ENCODE results near the gene ARMC12. TPM values are rescaled to one million over a fixed set of nuclear protein-coding genes. Genes with fewer than 3 reads are reported as not detected.

ARMC12 gene
- total and polyA plus RNA-seq, 10 of the 15 experiments (the other 5 are each of a cell fraction or from before 2014, with no cell fraction given), result 0.10 to 1.6 (median 0.62) TPM

GRCh38 chr6:35731414-35731735, 5.5 kb upstream of the ARMC12 start (continued):
- TF ChIP-seq MLLT1 (IDR thresholded peaks at IDR 0.05), result 0 out of 2 replicates have a peak, but pooled peaks have one; percentile 13
- TF ChIP-seq, protein P1, sequence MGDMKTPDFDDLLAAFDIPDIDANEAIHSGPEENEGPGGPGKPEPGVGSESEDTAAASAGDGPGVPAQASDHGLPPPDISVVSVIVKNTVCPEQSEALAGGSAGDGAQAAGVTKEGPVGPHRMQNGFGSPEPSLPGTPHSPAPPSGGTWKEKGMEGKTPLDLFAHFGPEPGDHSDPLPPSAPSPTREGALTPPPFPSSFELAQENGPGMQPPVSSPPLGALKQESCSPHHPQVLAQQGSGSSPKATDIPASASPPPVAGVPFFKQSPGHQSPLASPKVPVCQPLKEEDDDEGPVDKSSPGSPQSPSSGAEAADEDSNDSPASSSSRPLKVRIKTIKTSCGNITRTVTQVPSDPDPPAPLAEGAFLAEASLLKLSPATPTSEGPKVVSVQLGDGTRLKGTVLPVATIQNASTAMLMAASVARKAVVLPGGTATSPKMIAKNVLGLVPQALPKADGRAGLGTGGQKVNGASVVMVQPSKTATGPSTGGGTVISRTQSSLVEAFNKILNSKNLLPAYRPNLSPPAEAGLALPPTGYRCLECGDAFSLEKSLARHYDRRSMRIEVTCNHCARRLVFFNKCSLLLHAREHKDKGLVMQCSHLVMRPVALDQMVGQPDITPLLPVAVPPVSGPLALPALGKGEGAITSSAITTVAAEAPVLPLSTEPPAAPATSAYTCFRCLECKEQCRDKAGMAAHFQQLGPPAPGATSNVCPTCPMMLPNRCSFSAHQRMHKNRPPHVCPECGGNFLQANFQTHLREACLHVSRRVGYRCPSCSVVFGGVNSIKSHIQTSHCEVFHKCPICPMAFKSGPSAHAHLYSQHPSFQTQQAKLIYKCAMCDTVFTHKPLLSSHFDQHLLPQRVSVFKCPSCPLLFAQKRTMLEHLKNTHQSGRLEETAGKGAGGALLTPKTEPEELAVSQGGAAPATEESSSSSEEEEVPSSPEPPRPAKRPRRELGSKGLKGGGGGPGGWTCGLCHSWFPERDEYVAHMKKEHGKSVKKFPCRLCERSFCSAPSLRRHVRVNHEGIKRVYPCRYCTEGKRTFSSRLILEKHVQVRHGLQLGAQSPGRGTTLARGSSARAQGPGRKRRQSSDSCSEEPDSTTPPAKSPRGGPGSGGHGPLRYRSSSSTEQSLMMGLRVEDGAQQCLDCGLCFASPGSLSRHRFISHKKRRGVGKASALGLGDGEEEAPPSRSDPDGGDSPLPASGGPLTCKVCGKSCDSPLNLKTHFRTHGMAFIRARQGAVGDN (IDR thresholded peaks at IDR 0.05), result 0 out of 2 replicates have a peak, but pooled peaks have one; percentile 33
- TF ChIP-seq, protein P2, sequence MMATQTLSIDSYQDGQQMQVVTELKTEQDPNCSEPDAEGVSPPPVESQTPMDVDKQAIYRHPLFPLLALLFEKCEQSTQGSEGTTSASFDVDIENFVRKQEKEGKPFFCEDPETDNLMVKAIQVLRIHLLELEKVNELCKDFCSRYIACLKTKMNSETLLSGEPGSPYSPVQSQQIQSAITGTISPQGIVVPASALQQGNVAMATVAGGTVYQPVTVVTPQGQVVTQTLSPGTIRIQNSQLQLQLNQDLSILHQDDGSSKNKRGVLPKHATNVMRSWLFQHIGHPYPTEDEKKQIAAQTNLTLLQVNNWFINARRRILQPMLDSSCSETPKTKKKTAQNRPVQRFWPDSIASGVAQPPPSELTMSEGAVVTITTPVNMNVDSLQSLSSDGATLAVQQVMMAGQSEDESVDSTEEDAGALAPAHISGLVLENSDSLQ (IDR thresholded peaks at IDR 0.05), result 0 out of 2 replicates have a peak, but pooled peaks have one; percentile 2
- TF ChIP-seq ZNF24 (IDR thresholded peaks at IDR 0.05), result no peak
- TF ChIP-seq SP1 (IDR thresholded peaks at IDR 0.05; ENCODE audit: low read depth, low read length), result peak; percentile 62
- TF ChIP-seq POU2F2 (IDR thresholded peaks at IDR 0.05; ENCODE audit: borderline replicate concordance, low read depth, low read length), result peak; percentile 54; the same call in 2 of the 3 replicates
- TF ChIP-seq MEF2B (IDR thresholded peaks at IDR 0.05; ENCODE audit: partially characterized antibody, poor library complexity, severe bottlenecking), result peak; percentile 38
- TF ChIP-seq RCOR1 (conservative IDR thresholded peaks at IDR 0.05; ENCODE audit: low read depth, low read length), result peak; percentile 26; the same call in 1 of the 2 replicates
- TF ChIP-seq WRNIP1 (IDR thresholded peaks at IDR 0.05; ENCODE audit: borderline replicate concordance, low read depth, low read length), result no peak
- peak; percentile 51; the same call in 1 of the 2 replicates for TF ChIP-seq MXI1 (IDR thresholded peaks at IDR 0.05; ENCODE audit: low read depth, low read length)
- TF ChIP-seq HDGF (IDR thresholded peaks at IDR 0.05), result peak; percentile 17; the same call in 1 of the 2 replicates
- peak; percentile 96 for TF ChIP-seq NR2F1 (conservative IDR thresholded peaks at IDR 0.05)
- TF ChIP-seq POLR2A (IDR thresholded peaks at IDR 0.05; ENCODE audit: low read depth, low read length), result peak; percentile 88

All from GM12878 (cell line).